ENCODE measurements around the gene PYURF.
A peak's percentile ranks its signal among the peaks of the same experiment; 100 is the strongest.
"Not testable (repeated sequence)": the region's sequence is repeated elsewhere in the genome, so short reads cannot be mapped to it uniquely, and the experiment has no call there.

The PYURF gene, protein sequence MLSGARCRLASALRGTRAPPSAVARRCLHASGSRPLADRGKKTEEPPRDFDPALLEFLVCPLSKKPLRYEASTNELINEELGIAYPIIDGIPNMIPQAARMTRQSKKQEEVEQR

DNA sequence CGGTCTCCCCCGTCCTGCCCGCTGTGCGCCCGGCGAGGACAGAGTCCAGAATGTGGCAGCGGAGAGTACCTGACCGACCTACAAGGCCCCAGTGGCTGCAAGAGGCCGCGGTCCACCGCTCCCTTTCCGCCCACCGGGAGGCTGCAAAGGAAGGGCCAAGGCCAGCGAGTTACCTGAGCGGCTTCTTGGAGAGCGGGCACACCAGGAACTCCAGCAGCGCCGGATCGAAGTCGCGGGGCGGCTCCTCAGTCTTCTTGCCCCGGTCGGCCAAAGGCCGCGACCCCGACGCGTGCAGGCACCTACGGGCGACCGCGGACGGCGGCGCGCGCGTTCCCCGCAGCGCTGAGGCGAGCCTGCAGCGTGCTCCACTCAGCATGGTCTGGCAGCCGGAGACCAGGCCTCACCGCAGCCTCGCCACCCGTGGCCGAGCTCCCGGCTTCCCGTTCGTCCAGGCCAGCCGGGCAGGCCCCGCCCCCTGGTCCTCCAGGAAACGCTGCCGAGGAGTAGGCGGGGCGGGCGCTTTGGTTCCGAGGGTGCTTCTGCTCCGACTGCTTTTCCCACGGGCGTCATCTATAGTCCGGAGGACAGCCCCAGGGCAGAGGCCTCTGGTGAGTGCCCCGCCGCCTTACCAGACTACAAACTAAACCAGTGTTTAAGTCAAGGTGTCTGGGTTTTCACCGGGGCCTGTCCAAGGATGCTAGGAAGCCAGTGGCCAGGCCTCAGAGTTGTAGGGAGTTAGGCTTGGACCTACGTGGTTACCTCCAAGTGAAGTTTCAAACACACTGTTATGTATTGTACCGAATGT is at the start of gene PYURF:
TSS of gene PYURF (minus strand) at position 452 of the 805 bp plus-strand sequence. CDS start at position 376, 76 bp downstream.
- TF ChIP-seq ZNF274 (IDR thresholded peaks at IDR 0.05; ENCODE audit: low read depth, low read length) = no peak
- peak within 1 kb of the TSS; percentile 84 for H3K4me3 ChIP-seq (ENCODE audit: low read length)

- H3K4me3 ChIP-seq (ENCODE audit: low read length) = no peak overlapping the region
- no peak for TF ChIP-seq ZNF274 (IDR thresholded peaks at IDR 0.05; ENCODE audit: low read depth, low read length)
Measured at GRCh38 chr4:88570001-88570400, 46.4 kb upstream of the PYURF start.

DNA sequence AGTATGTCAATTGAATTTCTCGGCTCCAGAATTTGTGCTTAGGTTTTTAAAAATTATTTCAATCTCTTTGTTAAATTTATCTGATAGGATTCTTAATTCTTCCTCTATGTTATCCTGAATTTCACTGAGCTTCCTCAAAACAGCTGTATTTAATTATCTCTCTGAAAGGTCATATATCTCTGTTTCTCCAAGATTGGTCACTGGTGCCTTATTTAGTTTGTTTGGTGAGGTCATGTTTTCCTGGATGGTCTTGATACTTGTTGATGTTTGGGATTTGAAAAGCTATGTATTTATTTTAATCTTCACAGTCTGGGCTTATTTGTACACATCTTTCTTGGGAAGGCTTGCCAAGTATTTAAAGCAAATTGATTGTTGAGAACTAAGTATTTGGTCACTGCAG is 44.0 kb upstream of the PYURF start:
- TF ChIP-seq ZNF274 (IDR thresholded peaks at IDR 0.05; ENCODE audit: low read depth, low read length) = no peak
- no peak overlapping the region for H3K4me3 ChIP-seq (ENCODE audit: low read length)

- no peak overlapping the region for H3K4me3 ChIP-seq (ENCODE audit: low read length)
- TF ChIP-seq ZNF274 (IDR thresholded peaks at IDR 0.05; ENCODE audit: low read depth, low read length) = no peak
Measured at GRCh38 chr4:88549815-88550214, 26.2 kb upstream of the PYURF start.

- not testable (repeated sequence) for H3K4me3 ChIP-seq (ENCODE audit: low read length)
Measured at GRCh38 chr4:88539322-88540068, 15.9 kb upstream of the PYURF start.

DNA sequence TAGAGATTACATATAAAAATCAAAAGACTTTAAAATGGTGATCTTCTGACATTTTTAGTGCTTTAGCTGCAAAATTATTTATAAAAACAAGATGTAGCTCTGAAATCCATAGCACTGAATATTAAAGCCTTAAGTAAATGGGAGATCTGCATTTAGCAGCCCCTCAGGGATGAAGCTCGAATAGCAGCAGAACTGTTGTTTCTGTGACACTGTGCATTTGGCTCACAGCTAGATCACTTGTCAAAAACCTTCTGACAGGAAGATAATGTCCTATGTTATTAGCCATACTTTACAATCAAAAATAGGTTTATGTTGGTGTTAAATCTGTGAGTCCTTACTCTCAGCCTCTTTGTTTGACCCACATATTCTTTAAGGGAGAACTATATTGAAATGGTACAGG is 14.1 kb upstream of the PYURF start:
- no peak for TF ChIP-seq ZNF274 (IDR thresholded peaks at IDR 0.05; ENCODE audit: low read depth, low read length)

GRCh38 chr4:88535090-88535755 is 11.6 kb upstream of the PYURF start:
- no peak overlapping the region for H3K4me3 ChIP-seq (ENCODE audit: low read length)
- no peak for TF ChIP-seq ZNF274 (IDR thresholded peaks at IDR 0.05; ENCODE audit: low read depth, low read length)

More for the DNA sequence above, 14.1 kb upstream of the PYURF start:
- no peak overlapping the region for H3K4me3 ChIP-seq (ENCODE audit: low read length)

- H3K4me3 ChIP-seq (ENCODE audit: low read length) = no peak overlapping the region
- TF ChIP-seq ZNF274 (IDR thresholded peaks at IDR 0.05; ENCODE audit: low read depth, low read length) = no peak
Measured at GRCh38 chr4:88533937-88534750, 10.6 kb upstream of the PYURF start.

DNA sequence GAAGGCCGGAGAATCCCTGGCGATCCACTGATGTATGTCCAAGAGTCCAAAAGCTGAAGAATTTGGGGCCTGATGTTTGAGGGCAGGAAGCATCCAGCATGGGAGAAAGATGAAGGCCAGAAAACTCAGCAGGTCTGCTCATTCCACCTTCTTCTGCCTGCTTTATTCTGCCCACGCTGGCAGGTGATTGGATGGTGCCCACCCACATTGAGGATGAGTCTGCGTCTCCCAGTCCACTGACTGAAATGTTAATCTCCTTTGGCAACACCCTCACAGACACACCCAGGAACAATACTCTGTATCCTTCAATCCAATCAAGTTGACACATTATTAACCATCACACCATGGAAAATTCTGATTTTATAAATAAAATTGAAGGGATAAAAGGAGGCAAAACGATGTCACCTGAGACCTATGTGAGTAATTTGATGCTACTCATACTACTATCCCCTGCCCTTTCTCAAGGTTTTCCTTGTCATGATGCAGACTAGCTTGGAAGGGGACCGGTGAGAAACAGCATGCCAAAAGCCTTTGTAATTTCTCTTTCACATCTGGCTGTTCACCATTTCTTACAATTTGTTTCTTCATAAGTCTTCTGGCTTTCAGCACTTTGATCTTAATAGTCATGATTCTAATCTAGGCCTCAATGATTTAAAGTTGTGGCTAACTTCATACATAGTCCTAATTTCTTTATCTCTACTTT is 9.7 kb upstream of the PYURF start:
- no peak overlapping the region for H3K4me3 ChIP-seq (ENCODE audit: low read length)
- TF ChIP-seq ZNF274 (IDR thresholded peaks at IDR 0.05; ENCODE audit: low read depth, low read length) = no peak

DNA sequence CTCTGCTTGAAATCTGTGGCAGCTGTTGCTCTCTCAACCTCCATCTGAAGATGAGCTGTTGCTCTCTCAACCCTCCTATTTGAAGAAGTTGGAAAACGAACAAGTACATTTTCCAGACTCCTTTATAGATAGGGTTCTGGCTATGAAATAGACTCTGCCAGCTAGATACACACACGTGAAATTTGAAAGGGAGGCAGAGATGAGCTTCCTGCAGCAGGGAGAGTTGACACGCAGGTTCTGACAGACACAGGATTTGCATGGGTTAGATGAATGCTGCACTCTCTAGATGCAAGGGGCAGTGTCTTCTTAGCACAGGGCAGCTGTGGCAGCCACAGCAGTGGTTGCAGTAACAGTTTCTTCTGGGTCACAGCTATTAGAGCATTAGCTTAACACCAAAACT is 8.0 kb upstream of the PYURF start:
- no peak overlapping the region for H3K4me3 ChIP-seq (ENCODE audit: low read length)
- TF ChIP-seq ZNF274 (IDR thresholded peaks at IDR 0.05; ENCODE audit: low read depth, low read length) = no peak

DNA sequence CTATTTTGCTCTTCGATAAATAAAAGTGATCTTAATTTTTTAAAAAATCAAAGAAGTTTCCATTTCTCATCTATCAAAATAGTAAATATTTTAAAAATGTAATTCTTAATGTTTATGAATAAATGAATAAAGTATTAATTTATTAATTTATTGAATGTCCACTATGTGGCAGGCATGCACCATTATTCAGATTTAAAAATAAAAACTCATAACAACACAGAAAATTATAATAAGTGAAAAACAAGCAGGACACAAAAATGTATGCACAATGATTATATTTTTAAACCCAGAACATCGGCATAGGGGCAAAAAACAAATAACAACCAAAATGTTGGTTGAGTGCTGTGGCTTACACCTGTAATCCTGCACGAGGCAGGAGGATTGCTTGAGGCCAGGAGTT is 5.3 kb upstream of the PYURF start:
- H3K4me3 ChIP-seq (ENCODE audit: low read length) = no peak overlapping the region
- no peak for TF ChIP-seq ZNF274 (IDR thresholded peaks at IDR 0.05; ENCODE audit: low read depth, low read length)

DNA sequence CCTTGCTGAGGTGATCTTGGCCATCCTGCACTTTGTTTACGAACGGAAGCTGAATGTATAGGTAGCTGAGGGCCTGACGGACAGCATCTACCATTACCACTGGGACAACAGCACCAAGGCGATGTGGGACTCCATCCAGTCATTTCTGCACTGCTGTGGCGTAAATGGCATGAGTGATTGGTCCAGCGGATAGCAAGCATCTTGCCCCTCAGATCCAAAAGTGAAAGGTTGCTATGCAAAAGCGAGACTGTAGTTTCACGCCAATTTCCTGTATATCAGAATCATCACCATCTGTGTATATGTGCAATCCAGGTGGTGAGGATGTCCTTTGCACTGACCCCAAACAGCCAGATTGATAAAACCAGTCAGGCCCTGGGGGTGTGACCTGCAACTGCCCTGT is 4.2 kb upstream of the PYURF start:
- no peak for TF ChIP-seq ZNF274 (IDR thresholded peaks at IDR 0.05; ENCODE audit: low read depth, low read length)
- no peak overlapping the region for H3K4me3 ChIP-seq (ENCODE audit: low read length)

DNA sequence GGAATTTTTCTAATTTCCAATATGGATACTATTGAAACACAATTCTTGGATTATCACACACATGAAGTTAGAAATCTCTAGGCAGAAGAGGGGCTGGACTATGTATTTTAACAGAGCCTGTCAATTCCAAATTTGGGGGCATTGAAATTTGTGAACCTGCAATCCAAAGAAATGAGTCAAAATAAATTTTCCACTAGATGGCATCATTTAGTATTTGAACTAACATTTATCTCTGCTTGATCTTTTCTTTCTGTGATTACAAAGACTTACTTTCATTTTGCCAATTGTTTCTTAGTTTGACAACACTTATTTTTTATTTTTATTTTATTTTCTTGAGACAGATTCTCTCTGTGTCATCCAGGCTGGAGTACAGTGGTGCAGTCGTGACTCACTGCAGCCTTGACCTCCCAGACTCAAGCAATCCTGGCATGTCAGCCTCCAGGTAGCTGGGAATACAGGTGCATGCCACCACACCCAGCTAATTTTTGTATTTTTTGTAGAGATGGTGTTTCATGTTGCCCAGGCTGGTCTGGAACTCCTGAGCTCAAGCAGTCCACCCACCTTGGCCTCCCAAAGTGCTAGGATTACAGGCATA is 2.7 kb upstream of the PYURF start:
- no peak for TF ChIP-seq ZNF274 (IDR thresholded peaks at IDR 0.05; ENCODE audit: low read depth, low read length)

More for the DNA sequence above, 2.7 kb upstream of the PYURF start:
- no peak overlapping the region for H3K4me3 ChIP-seq (ENCODE audit: low read length)
